C4-2B (cell line): ENCODE results near the gene SLC4A1AP.
"Not testable (repeated sequence)": the region's sequence is repeated elsewhere in the genome, so short reads cannot be mapped to it uniquely, and the experiment has no call there.

Source experiments
- H3K27ac ChIP-seq: fragments of 450-650 bp; 2 replicates; pipeline ENCODE4 v1.5.1; 2017
- CTCF ChIP-seq: fragments of 450-650 bp; conservative IDR thresholded peaks from 2 replicates; pipeline ENCODE4 v1.5.1; 2017; ENCODE audit warnings: mild to moderate bottlenecking
- ZFX ChIP-seq: fragments of 450-650 bp; IDR thresholded peaks from 2 replicates; pipeline ENCODE4 v1.6.1; 2017

The SLC4A1AP gene

GRCh38 chr2:27672723-27673486 is 9.2 kb downstream of the SLC4A1AP start:
- TF ChIP-seq ZFX: no peak
- no peak for TF ChIP-seq CTCF
- no peak overlapping the region for H3K27ac ChIP-seq

GRCh38 chr2:27680571-27680970 is 16.9 kb downstream of the SLC4A1AP start:
- no peak overlapping the region for H3K27ac ChIP-seq

DNA sequence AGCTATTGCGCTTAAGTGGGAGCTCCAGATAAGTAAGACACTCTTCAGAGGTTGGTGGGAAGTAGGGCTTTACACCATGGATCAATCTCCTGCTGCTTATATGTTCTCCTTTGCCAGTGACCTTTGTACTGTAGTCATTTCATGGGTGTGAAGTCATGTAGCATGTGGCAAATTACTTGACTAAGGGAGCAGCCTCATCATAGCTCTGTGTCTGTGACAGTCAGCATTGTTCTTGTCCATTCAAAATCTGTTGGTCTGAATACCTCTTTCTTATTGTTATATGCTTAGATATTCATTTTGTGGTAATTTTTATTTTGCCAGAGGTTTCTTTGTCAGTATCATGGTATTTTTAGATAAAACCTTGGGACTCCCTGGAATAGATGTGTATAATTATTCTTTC is 18.2 kb downstream of the SLC4A1AP start:
- TF ChIP-seq ZFX (no peak), CTCF (no peak)
- H3K27ac ChIP-seq: no peak overlapping the region

More at GRCh38 chr2:27680571-27680970, 16.9 kb downstream of the SLC4A1AP start:
- TF ChIP-seq ZFX (no peak), CTCF (no peak)

- not testable (repeated sequence) for H3K27ac ChIP-seq
Observed at GRCh38 chr2:27682334-27682771, 18.7 kb downstream of the SLC4A1AP start.

DNA sequence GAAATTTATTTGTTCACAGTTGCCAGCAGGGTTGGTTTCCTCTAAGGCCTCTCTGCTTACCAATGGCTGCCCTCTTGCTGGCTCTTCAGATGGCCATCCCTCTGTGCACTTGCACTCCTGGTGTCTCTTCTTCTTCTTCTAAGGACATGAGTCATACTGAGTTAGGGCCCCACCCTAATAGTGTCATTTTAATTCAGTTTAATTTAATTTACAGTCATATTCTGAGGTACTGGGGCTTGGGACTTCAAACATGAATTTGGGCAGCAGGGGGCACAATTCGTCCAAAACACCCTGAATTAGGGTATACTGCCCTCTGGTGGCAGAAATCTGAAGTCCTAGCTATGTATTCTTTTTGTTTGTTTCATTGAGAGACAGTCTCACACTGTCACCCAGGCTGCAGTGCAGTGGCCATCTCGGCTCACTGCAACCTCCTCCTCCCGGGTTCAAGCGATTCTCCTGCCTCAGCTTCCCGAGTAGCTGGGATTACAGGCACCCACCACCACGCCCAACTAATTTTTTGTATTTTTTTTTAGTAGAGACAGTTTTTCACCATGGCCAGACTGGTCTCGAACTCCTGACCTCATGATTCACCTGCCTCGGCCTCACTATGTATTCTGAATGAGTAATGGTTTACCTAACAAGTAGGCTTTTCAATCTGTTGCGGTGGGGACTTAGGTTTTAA is 19.8 kb downstream of the SLC4A1AP start:
- H3K27ac ChIP-seq: no peak overlapping the region
- TF ChIP-seq CTCF: peak; percentile 96
- no peak for TF ChIP-seq ZFX

DNA sequence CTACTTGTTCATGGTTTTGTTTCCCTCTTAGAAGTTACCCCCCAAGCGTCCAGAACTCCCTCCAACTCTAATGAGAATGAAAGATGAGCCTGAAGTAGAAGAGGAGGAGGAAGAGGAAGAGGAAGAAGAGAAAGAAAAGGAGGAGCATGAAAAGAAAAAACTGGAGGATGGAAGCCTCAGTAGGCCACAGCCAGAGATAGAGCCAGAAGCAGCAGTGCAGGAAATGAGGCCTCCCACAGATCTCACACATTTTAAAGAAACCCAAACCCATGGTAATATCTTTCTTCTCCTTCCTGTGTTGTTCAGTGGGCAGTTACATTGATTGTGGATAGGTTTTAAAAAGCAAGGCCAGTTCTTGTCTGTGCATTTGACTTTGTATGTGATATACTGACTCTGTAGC is 21.3 kb downstream of the SLC4A1AP start:
- not testable (repeated sequence) for H3K27ac ChIP-seq

- TF ChIP-seq CTCF (no peak), ZFX (no peak)
- H3K27ac ChIP-seq: no peak overlapping the region
Observed at GRCh38 chr2:27685577-27685976, 21.9 kb downstream of the SLC4A1AP start.

DNA sequence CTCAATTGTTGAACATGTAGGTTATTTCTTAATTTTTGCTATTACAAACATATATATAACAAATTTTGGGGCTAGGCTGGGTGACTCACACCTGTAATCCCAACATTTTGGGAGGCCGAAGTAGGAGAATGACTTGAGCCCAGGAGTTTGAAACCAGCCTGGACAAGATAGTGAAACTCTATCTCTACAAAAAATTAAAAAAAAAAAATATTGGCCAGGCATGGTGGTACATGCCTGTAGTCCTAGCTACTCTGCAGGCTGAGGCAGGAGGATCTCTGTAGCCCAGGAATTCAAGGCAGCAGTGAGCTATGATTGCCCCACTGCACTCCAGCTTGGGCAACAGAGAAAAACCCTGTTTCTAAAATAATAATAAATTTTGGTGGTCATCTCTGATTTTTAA is 23.5 kb downstream of the SLC4A1AP start:
- TF ChIP-seq ZFX (no peak), CTCF (no peak)
- no peak overlapping the region for H3K27ac ChIP-seq
